HG03457 (cell line): ENCODE measurements around the gene FRMD5.

Experiments used
- ATAC-seq: cut with Tn5 transposase; IDR thresholded peaks from one replicate; pipeline ENCODE4 v1.9.1; 2021; ENCODE audit warnings: moderate number of reproducible peaks; ENCODE audit not compliant: unreplicated experiment

FRMD5 gene

DNA sequence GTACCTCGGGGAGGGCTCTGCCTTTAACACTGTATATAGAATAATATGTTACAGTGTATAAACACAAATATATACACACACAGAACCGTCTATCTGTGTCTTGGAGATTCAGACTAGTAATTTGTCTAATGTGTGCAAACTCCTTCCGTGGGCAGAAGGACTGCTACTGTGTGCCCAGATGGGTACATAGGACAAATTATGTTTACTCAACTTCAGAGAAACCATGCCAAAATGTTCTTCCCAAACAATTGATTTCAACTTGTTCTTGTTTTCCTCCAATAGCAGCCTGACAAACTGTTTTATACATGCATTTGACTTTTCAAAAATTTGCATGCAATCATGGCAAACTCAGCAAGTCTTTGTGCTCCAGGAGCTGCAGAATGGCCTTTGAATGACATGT lies 97.5 kb downstream of the FRMD5 start:
- no peak for ATAC-seq

DNA sequence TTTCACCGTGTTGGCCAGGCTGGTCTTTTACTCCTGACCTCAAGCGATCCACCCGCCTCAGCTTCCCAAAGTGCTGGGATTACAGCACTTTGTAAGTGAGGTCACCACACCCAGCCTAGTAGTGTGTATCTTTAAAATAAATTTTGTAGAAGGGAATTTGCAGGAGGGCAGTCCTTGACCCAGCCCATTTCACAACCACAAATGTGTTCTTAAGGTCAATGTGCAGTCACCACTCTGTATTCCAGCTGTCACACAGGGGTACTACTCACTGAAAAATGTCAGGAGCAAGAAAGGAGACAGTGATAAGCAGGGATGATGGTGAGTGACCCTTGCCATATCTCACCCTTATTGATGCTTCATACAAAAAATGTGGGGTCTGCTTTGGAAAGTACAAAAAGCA lies 98.5 kb downstream of the FRMD5 start:
- no peak for ATAC-seq

DNA sequence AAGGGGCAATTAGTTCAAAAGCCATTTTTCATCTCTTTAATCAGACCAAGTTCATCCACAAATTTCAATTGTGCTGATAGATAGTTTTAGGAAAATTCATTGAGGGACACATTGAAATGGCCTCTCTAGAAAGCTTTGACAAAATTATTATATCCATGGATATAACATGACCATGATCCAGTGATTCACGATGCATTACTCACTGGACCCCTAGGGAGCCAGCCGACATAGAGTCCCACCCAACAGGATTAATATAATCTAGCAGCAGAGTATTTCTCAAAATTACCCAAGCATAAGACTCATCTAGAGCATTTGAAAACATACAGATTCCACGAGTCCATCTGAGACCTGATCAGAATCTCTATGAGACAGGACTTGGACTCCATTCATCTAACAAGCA lies 100.3 kb downstream of the FRMD5 start:
- no peak for ATAC-seq

DNA sequence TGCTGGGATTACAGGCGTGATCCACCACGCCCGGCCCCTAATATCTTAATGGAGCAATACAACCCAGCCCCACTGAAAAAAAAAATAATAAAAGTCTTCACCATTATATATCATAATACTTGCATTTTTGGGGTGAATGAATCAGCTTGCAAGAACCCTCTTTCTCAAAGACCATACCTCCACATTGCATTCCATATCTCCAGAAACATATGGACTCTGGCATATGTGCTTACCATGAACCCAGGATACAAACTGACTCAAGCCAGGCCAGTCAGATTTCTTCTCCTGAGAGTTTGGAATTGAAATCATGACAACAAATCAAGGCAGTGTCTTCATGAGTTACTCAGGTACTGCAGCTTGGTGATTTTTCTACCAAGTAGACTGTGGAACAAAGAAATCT lies 101.2 kb downstream of the FRMD5 start:
- no peak for ATAC-seq

DNA sequence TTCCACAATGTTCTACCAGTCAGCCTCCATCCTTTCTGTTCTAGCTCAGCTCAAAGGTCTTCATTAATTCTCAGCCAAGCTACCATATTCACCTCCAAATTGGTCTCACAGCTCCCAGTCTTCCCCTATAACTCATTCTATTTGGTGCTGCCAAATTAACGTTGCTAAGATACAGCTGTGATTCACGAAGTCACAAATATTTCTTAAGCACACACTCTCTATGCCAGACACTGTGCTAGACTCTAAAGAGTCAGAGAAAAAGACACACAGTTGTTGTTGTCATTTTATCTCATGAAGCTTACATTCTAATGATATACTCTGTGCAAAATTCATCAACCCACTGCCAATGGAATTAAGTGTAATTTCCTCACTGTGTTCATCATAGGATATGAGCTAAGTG lies 102.8 kb downstream of the FRMD5 start:
- no peak for ATAC-seq

DNA sequence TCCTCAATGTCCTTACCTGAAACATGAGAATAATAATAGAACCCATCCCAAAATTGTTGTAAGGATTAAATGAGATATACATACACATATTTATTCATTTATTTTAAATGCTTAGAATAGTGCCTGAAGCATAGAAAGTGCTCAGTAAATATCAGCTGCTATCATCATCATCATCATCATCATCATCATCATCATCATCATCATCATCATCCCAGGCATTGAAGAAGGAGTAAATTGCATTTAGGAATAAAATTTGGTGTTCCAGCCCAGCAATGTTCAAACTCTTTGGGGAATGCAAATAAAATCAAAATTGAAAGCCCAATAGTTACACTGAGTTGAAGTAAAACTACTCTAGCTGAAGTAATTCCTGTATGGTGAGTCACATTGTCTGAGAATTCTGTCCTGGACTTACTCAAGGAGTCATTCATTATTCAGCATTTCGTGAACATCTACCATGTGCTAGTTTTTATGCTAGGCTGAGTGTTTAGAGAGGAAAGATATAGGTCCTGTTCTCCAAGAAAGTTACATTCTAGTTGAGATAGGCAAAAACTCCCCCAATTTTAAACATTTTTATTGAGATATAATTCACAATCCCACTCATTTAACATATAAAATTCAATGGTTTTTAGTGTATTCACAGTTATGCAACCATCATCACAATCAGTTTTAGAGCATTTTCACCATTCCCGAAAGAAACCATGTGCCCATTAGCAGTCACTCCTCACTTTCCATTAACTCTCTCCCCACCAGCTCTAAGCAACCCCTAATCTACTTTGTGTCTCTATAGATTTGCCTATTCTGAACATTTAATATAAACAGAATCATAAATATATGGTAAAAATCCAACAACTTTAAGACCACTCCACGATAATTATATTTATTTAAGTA lies 107.2 kb downstream of the FRMD5 start:
- no peak for ATAC-seq

DNA sequence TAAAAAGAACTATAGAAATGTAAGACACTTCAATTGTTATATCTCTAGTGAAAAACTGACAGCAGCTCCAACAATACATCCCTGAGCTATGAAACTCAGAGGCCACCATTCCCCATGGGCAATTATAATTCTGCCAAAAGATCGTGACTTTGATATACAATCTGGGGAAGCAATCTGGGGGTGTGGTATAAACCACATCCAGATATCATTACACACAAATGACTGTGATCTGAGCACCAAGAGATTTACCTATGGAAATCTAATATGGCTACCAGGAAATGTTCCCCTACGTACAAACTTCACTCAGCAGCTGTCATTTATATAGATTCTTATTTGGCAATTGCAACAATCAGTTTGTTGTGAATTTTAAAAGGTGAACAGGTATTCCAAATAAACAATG lies 110.3 kb downstream of the FRMD5 start:
- ATAC-seq, result no peak

DNA sequence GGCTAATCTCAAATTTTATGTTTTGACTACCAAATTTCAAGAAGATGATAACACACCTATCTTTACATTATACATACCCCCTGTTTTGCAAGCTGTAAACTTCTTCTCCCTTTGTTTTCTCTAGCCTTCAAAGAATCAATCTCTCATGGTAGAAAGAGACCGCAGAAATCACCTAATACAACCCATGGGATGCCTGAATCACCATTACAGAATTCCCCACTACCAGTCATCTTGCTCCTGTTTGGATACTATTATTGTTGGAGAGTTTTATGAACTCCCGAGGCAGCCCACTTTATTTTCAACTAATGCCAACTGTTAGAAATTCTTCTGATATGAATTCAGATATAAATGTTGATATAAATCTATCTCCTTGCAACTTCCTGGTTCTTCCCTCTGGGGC lies 110.9 kb downstream of the FRMD5 start:
- no peak for ATAC-seq

DNA sequence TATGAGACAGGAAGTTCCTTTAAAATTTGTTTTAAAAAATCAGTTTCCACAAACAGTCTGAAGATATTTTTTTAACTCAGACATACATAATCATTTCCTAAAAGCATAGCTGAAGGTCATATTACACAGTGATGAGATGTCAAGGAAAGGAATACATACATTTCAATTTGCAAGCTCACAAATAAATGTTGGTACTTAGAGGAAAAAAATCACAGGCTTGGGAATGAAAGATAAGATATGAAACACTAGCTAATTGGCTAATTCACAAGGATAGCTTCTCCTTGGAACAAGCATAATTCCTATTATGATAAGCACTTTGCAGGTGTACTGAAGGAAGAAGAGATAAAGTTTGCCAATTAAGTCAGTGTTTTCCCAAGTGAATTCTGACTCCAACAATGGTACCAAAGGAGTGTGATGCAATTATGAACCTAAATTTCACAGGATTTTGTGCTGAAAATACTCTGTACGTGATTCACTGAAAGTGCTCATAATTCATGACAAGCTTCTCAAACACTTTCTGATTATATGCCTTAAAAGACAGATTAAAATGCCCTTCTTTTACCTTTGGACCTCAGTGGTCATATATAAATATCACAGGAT lies 112.4 kb downstream of the FRMD5 start:
- ATAC-seq, result no peak

DNA sequence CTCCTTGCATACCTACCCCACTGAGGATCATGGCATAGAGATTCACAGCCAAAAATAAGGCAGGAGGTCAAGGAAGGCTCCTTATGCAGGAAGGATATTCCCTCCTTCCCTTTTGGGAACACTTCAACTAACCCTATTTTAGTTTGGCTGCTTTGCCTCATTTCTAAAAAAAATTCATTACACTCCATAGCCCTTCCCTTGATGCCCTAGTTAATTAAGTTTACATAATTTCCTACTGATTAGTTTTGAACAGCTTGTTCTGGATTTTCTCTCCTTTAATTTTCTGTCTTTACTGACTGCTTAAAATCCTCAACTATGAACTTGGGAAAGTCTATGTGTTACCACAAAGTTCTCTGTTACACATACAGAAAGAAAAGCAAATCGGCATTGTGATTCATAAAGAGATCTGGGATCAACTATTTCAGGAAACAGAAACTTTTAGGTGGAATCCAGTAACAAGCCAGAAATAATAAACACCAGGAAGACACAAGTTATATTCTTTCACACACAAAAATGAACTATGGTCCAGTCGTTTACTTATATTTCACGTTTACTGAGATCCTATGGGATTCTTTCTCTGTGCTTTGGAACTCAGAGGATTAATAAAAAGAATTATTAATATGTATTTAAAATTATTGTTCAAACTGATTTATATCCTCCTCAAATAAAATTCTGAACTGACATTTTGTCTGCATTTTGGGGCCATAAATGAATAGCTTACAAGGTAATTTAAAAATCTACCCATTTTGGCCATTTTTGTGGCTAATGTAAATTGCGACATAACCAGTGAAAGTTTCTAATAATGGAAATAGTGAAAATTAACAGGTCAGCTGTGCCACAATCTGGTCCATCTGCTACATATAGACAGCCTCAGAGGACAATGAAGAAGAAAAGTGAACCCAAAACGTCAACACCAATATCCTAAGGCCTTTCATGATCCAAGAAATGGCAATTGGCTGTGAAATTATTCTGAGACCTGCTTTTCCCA lies 113.8 kb downstream of the FRMD5 start:
- ATAC-seq, result no peak

DNA sequence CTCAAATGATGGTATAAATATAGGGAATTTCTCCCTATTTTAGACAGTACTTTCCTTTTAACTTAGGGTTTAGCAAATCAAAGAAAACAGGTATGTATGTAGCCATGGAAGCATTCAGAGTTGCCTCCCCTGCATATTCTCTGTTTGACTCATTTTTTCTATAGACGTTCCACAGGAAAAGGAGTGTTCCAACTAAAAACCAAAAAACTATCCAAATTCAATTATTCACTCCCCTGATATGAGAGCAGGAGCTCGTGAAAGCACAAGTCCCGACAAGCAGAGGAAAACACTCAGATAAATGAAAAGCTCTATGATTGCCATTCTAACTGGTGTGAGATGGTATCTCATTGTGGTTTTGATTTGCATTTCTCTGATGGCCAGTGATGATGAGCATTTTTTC lies 119.5 kb downstream of the FRMD5 start:
- no peak for ATAC-seq

DNA sequence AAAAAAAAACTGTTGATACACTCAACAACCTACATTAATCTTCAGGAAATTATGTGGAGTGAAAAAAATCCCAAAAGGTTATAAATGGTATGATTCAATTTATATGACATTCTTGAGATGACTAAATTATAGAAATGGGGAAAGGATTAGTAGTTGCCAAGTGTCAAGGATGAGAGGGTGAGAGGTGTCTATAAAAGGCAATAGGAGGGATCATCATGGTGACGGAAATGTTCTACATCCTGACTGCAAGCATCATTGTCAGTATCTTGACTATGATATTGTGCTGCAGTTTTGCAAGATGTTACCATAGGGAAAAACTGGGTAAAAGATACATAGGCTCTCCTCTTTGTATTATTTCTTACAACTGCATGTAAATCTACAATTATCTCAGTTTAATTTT lies 125.6 kb downstream of the FRMD5 start:
- no peak for ATAC-seq

DNA sequence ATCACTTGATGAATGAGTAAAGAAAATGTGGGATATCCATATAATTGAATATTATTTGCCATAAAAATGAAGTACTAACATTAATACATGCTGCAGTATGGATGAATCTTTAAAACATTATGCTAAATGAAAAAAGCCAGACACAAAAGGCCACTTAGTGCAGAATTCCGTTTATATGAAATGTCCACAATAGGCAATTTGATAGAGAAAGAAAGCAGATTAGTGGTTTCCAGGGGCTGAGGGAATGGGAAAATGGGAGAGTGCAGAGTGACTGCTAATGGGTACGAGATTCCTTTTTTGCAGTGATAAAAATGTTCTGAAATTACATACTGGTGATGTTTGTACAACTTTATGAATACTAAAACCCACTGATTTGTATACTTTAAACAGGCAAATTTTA lies 126.7 kb downstream of the FRMD5 start:
- ATAC-seq, result no peak

DNA sequence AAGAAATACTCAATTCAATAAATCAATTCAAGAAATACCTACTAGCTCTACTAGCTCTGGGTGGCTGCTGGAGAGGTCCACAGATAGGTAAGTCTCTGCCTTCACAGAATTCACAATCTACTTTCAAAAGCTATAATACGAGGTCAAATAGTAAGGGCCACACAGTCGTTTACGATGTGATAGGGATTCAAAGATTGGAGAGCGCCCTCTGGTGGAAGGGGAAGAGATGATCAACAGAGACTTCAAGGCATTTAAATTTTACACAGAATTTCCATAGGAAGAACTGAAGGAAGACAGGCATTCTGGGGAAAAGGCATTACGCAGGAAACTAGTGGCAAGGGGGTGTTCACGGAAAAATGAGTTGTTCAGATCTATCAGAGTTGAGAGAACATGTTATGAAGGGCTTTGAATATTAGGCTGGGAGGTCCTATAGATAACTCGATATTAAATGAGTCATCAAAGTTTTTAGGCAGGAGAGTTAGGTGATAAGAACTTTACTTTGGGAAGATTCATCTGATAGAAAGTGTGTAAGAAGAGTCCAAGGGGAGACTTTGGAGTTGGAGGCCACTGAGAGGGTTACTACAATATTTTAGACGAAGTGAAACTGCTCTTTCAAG lies 128.8 kb downstream of the FRMD5 start:
- ATAC-seq, result no peak

DNA sequence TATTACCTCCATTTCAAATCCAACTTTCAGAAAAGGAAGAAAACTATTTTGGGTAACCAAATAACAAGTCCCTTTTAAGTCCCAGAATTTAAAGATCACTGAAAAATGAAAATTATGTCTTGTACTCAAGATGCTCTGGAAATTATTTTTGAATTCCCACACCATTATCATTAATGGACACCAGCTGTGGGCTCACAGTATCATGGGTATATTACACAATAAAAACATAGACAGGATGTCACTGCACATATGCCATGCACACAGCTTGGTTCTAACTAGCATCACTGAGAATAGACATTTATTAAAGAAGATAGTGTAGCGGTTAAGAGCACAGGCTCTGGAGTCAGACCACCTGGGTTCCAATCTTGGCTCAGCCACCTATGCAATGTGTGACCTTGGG lies 130.4 kb downstream of the FRMD5 start:
- ATAC-seq, result no peak

DNA sequence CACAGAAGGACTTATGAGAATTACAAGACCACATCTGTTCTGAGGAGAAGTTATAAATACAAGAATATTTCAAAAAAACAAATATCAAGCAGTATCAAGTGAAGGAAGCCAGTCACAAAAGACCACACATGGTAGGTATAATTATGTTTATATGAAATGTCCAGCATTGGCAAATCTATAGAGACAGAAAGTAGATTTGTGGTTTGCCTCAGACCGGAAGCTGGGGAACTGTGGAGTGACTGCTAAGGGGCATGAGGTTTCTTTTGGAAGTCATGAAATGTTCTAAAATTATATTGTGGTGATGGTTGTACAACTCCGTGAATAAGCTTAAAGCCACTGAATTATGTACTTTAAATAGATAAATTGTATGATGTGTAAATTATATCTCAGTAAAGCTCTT lies 136.9 kb downstream of the FRMD5 start:
- no peak for ATAC-seq

DNA sequence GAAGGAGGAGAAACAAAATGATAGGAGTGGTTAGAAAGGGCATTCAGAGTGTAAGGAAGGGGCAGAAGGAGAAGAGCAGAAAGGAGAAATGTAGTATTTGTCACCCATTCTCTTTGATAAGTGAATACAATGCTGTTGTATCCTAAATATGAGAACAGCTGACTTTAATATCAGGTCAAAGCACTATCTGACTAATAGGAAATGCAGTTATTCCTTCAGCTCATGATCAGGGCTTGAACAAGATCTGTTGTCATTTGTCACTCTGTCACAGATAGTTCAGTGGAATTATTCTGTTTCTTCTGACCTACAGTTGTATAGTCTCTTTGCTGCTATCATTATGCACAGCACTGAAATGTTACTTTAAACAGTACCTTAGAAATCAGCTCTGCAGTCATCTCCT lies 149.4 kb downstream of the FRMD5 start:
- ATAC-seq, result no peak

DNA sequence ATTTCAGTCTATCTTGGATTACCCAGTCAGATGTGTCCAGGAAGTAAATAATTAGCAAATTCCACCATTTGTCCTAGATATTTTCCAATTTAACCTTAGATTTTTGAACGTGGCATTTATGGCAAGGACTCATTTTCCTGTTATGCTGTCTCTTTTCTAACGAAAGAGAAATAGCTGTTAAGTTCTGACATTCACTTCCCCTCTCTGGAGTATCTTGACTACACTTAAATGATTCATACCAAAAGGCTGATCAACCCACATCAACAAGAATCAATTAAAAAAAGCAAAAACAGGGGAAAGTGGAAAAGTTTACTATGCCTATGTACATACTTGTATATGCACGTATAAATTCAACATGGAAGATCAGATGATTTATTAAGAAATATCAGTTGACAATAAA lies 149.9 kb downstream of the FRMD5 start:
- no peak for ATAC-seq

DNA sequence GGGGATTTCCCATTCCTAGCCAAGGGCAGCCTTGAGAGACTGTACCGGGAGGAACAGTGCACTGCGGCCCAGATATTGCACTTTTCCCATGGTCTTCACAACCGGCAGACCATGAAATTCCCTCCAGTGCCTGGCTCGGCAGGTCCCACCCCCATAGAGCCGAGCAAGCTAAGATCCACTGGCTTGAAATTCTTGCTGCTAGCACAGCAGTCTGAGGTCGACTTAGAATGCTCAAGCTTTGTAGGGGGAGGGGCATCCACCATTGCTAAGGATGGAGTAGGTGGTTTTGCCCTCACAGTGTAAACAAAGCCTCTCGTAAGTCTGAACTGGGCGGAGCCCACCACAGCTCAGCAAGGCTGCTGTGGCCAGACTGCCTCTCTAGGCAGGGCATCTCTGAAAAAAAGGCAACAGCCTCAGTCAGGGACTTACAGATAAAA lies 156.3 kb downstream of the FRMD5 start:
- no peak for ATAC-seq

DNA sequence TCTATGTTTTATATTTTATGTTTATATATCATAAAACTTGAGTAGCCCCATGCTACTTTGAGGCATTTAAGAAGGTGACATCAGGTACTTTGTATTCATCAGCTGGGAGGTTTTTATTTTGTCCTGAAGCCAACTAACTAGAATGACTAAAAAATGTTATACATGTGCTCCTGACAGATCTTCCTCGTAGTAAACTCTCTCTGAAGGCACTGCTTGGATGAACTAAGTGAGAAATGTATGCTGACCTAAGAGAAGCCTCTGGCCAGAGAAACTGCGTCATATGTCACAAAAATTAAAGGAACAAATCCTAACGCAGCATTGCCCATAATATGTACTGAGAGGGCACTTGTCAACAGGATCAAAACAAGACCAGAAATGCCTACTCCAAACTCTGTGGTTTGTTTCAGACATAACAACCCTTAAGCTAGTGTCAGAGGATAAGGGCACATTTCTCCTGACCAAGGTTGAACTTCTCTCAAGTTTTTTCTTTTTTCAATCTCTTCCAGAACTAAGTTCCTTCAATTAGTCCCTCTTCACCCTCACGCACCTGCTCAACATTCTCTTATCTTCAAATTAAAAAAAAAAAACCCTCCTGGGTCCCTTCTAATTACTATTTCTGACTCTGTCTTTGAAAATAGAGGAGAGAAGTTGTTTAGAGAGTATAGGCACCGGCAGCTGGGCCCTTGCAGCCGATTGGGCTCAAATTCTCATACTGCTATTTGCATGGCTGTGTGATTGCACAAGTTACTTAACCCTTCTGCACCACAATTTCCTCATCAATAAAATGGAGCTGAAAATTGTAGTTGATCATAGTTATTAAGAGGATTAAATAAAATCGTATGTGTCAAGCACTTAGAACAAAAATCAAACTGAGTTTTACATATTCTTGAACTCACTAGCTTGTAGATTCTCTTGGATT lies 159.0 kb downstream of the FRMD5 start:
- no peak for ATAC-seq
